OCI-LY7 (cell line): ENCODE results near the gene RGL1. TPM values are rescaled to one million over a fixed set of nuclear protein-coding genes. Genes with fewer than 3 reads are reported as not detected.

Source experiments
- BruUV-seq: library from RNA; stranded (reverse); fragments of 400-500 nt; replicated peaks from 2 replicates; lab custom pipeline; 2021; lab: Mats Ljungman, UMichigan
- CTCF ChIA-PET: fragments of 300-600 bp; sonication (Branson Sonifier 250); formaldehyde crosslinking; loops from one replicate; lab custom pipeline; 2022; ENCODE audit warnings: antibody characterized with exemption; ENCODE audit not compliant: unreplicated experiment; lab: Charles Lee
- POLR2A ChIA-PET: fragments of 300-600 bp; sonication (Branson Sonifier 250); formaldehyde crosslinking; loops from one replicate; lab custom pipeline; 2022; ENCODE audit warnings: antibody characterized with exemption; lab: Charles Lee
- DNase-seq: peaks from one replicate; pipeline ENCODE4 v3.0.0-alpha.2; 2015; ENCODE audit warnings: low spot score
- H2AFZ ChIP-seq: fragments of 200-600 bp; sonication (generic), shearing (Covaris generic); 2 replicates; pipeline ENCODE4 v1.6.1; 2014; ENCODE audit warnings: mild to moderate bottlenecking, antibody characterized with exemption, low read length, moderate library complexity
- H3K27ac ChIP-seq: fragments of 200-600 bp; sonication (generic); 2 replicates; pipeline ENCODE4 v1.5.1; 2014; ENCODE audit warnings: mixed run types, low read depth, mild to moderate bottlenecking, moderate library complexity, low read length, inconsistent platforms; ENCODE audit not compliant: poor library complexity, severe bottlenecking
- H3K36me3 ChIP-seq: fragments of 200-600 bp; sonication (generic); 2 replicates; pipeline ENCODE4 v1.6.1; 2014; ENCODE audit warnings: mild to moderate bottlenecking, antibody characterized with exemption, low read length, moderate library complexity, mixed read lengths; ENCODE audit not compliant: insufficient read depth
- H3K4me1 ChIP-seq: fragments of 200-600 bp; sonication (generic); 2 replicates; pipeline ENCODE4 v1.5.1; 2014; ENCODE audit warnings: mild to moderate bottlenecking, low read length; ENCODE audit not compliant: insufficient read depth, poor library complexity, severe bottlenecking
- H3K4me2 ChIP-seq: fragments of 200-600 bp; sonication (generic); 2 replicates; pipeline ENCODE4 v1.6.1; 2014; ENCODE audit warnings: mild to moderate bottlenecking, low read length
- H3K4me3 ChIP-seq: fragments of 200-600 bp; sonication (generic); 2 replicates; pipeline ENCODE4 v1.5.1; 2014; ENCODE audit warnings: mild to moderate bottlenecking, low read depth, low read length; ENCODE audit not compliant: poor library complexity, severe bottlenecking
- H3K79me2 ChIP-seq: fragments of 200-600 bp; sonication (generic); 2 replicates; pipeline ENCODE4 v1.6.1; 2016; ENCODE audit warnings: low read depth, mild to moderate bottlenecking, low read length, moderate library complexity, mixed read lengths; ENCODE audit not compliant: insufficient read depth
- H3K9me2 ChIP-seq: fragments of 200-600 bp; sonication (generic); 2 replicates; pipeline ENCODE4 v1.6.1; 2016; ENCODE audit warnings: mild to moderate bottlenecking, low read length, mixed read lengths; ENCODE audit not compliant: insufficient read depth
- H3K9me3 ChIP-seq: fragments of 200-600 bp; sonication (generic); 2 replicates; pipeline ENCODE4 v1.6.1; 2014; ENCODE audit warnings: mild to moderate bottlenecking, mixed run types, low read length, mixed read lengths
- H4K20me1 ChIP-seq: fragments of 200-600 bp; sonication (generic); 2 replicates; pipeline ENCODE4 v1.6.1; 2014; ENCODE audit warnings: mild to moderate bottlenecking, antibody characterized with exemption, low read length, moderate library complexity, mixed read lengths; ENCODE audit not compliant: insufficient read depth
- CTCF ChIP-seq: fragments of 200-600 bp; sonication (generic); conservative IDR thresholded peaks from 2 replicates; pipeline ENCODE4 v1.5.1; 2014; ENCODE audit warnings: mild to moderate bottlenecking, antibody characterized with exemption, low read length, moderate library complexity, mixed read lengths
- EZH2phosphoT487 ChIP-seq: fragments of 200-600 bp; sonication (generic); IDR thresholded peaks from 2 replicates; pipeline ENCODE4 v1.6.1; 2018; ENCODE audit warnings: low read depth, borderline replicate concordance, mild to moderate bottlenecking, mixed run types, antibody characterized with exemption, low read length, moderate library complexity, mixed read lengths
- intact Hi-C: fragments of 100-400 bp; cut with micrococcal nuclease; formaldehyde crosslinking; loops from one replicate; pipeline ENCODE4 v1.10.0; 2022; ENCODE audit not compliant: unreplicated experiment
- total RNA-seq, 2 experiments: library from RNA; depleted of rRNA in 1 of 2; stranded (reverse); fragments of >200 nt in 1 of 2; shearing (Covaris generic) in 1 of 2; gene quantifications; 2 replicates each; pipeline ENCODE4 v1.2.3, GENCODE V29; 2014 to 2022

RGL1 gene
- total RNA-seq, 2 experiments from 2014 or later = 0.32 to 0.35 TPM

- peaks cover 11% of the 10 kb centered on the region; the same call in 1 of the 2 replicates for H4K20me1 ChIP-seq
- peak; percentile 82 for DNase-seq
- no peak overlapping the region for H2AFZ ChIP-seq
- H3K9me2 ChIP-seq = no peaks in the 10 kb centered on the region
- H3K4me2 ChIP-seq = no peak overlapping the region
- no peaks in the 10 kb centered on the region for H3K36me3 ChIP-seq
- H3K4me1 ChIP-seq = peaks cover 19% of the 10 kb centered on the region
- intact Hi-C loops = loop anchor here (1.0 to 5.0 kb wide), 4 partner anchors 19 to 634 kb away; no protein-coding TSS in a partner anchor
- no peak overlapping the region for H3K27ac ChIP-seq
- POLR2A ChIA-PET = no interaction called here
- no peaks in the 10 kb centered on the region for H3K9me3 ChIP-seq
- H3K4me3 ChIP-seq = no peak overlapping the region
- H3K79me2 ChIP-seq = no peaks in the 10 kb centered on the region
- TF ChIP-seq EZH2phosphoT487 = no peak
- TF ChIP-seq CTCF = peak; percentile 91
- no TSS peak for BruUV-seq
- CTCF ChIA-PET = interaction anchor here (1.8 kb wide), 1 partner anchor 260 kb away, joined by 6 read pairs; no protein-coding TSS in a partner anchor
Measured at GRCh38 chr1:183915625-183916510, 110.9 kb downstream of the RGL1 start.

- DNase-seq = no peak
- H3K4me2 ChIP-seq = no peak overlapping the region
- no peaks in the 10 kb centered on the region for H3K36me3 ChIP-seq
- no peaks in the 10 kb centered on the region for H3K9me2 ChIP-seq
- BruUV-seq = no TSS peak
- intact Hi-C loops = loop anchor here (1.0 to 5.0 kb wide), 4 partner anchors 19 to 634 kb away; no protein-coding TSS in a partner anchor
- H3K79me2 ChIP-seq = no peaks in the 10 kb centered on the region
- H4K20me1 ChIP-seq = 0 out of 2 replicates have a peak, but pooled peaks cover 10% of the 10 kb centered on the region
- TF ChIP-seq EZH2phosphoT487 (no peak), CTCF (no peak)
- H3K27ac ChIP-seq = no peak overlapping the region
- POLR2A ChIA-PET = interaction anchor here (1.1 kb wide), 1 partner anchor 262 kb away, joined by 3 read pairs; no protein-coding TSS in a partner anchor
- CTCF ChIA-PET = interaction anchor here (1.8 kb wide), 1 partner anchor 261 kb away, joined by 6 read pairs; no protein-coding TSS in a partner anchor
- H2AFZ ChIP-seq = no peak overlapping the region
- H3K4me1 ChIP-seq = peaks cover 12% of the 10 kb centered on the region
- no peak overlapping the region for H3K4me3 ChIP-seq
- H3K9me3 ChIP-seq = no peaks in the 10 kb centered on the region
Measured at GRCh38 chr1:183916574-183916973, 111.7 kb downstream of the RGL1 start.

- H3K27ac ChIP-seq = no peak overlapping the region
- no peak for TF ChIP-seq CTCF
- TF ChIP-seq EZH2phosphoT487 = no peak
- H3K4me1 ChIP-seq = no peaks in the 10 kb centered on the region
- no peaks in the 10 kb centered on the region for H3K9me3 ChIP-seq
- DNase-seq = no peak
- BruUV-seq = no TSS peak
- CTCF ChIA-PET = no interaction called here
- H3K9me2 ChIP-seq = no peaks in the 10 kb centered on the region
- intact Hi-C loops = loop anchor here (5.0 kb wide), 1 partner anchor 636 kb away; no protein-coding TSS in a partner anchor
- no peak overlapping the region for H2AFZ ChIP-seq
- H3K36me3 ChIP-seq = no peaks in the 10 kb centered on the region
- no peaks in the 10 kb centered on the region for H3K79me2 ChIP-seq
- H3K4me3 ChIP-seq = no peak overlapping the region
- 0 out of 2 replicates have a peak, but pooled peaks cover 5% of the 10 kb centered on the region for H4K20me1 ChIP-seq
- POLR2A ChIA-PET = no interaction called here
- no peak overlapping the region for H3K4me2 ChIP-seq
Measured at GRCh38 chr1:183918589-183918988, 113.7 kb downstream of the RGL1 start.
